ENCODE results near the gene C5orf63.
A peak's percentile ranks its signal among the peaks of the same experiment; 100 is the strongest.
"Not testable (repeated sequence)": the region's sequence is repeated elsewhere in the genome, so short reads cannot be mapped to it uniquely, and the experiment has no call there.

Gene C5orf63

GRCh38 chr5:127070243-127070642 is 3.1 kb downstream of the C5orf63 start:
- DNase-seq, result no peak

- DNase-seq, result no peak
Observed at GRCh38 chr5:127068493-127069214, 4.6 kb downstream of the C5orf63 start.

GRCh38 chr5:127066721-127067120 is 6.6 kb downstream of the C5orf63 start:
- no peak for DNase-seq

GRCh38 chr5:127064253-127064840 is 9.0 kb downstream of the C5orf63 start:
- no peak for DNase-seq

- DNase-seq, result no peak
Observed at GRCh38 chr5:127063257-127063913, 9.9 kb downstream of the C5orf63 start.

GRCh38 chr5:127061956-127062355 is 11.3 kb downstream of the C5orf63 start:
- DNase-seq, result no peak

GRCh38 chr5:127061537-127061936 is 11.8 kb downstream of the C5orf63 start:
- no peak for DNase-seq

GRCh38 chr5:127060470-127060985 is 12.8 kb downstream of the C5orf63 start:
- no peak for DNase-seq

GRCh38 chr5:127056896-127057295 is 16.4 kb downstream of the C5orf63 start:
- DNase-seq, result no peak

- no peak for DNase-seq
Observed at GRCh38 chr5:127055880-127056653, 17.2 kb downstream of the C5orf63 start.

GRCh38 chr5:127053551-127053950 is 19.8 kb downstream of the C5orf63 start:
- not testable (repeated sequence) for DNase-seq

GRCh38 chr5:127053049-127053448 is 20.3 kb downstream of the C5orf63 start:
- DNase-seq, result no peak

- no peak for DNase-seq
Observed at GRCh38 chr5:127051591-127051990, 21.7 kb downstream of the C5orf63 start.

GRCh38 chr5:127046343-127047072 is 26.8 kb downstream of the C5orf63 start:
- DNase-seq, result no peak

GRCh38 chr5:127042593-127042992 is 30.7 kb downstream of the C5orf63 start:
- no peak for DNase-seq

GRCh38 chr5:127041571-127041970 is 31.7 kb downstream of the C5orf63 start:
- no peak for DNase-seq

GRCh38 chr5:127040796-127041520 is 32.3 kb downstream of the C5orf63 start:
- DNase-seq, result no peak

- no peak for DNase-seq
Observed at GRCh38 chr5:127038550-127038949, 34.8 kb downstream of the C5orf63 start.

GRCh38 chr5:127031863-127032232 is 41.5 kb downstream of the C5orf63 start:
- no peak for DNase-seq

GRCh38 chr5:127031147-127031862 is 42.0 kb downstream of the C5orf63 start:
- DNase-seq, result peak; percentile 23

Measured in CD4-positive, alpha-beta T cell treated with Interleukin-21 for 1 hour (primary cell).